ENCODE results near the gene AK5.

The AK5 gene

DNA sequence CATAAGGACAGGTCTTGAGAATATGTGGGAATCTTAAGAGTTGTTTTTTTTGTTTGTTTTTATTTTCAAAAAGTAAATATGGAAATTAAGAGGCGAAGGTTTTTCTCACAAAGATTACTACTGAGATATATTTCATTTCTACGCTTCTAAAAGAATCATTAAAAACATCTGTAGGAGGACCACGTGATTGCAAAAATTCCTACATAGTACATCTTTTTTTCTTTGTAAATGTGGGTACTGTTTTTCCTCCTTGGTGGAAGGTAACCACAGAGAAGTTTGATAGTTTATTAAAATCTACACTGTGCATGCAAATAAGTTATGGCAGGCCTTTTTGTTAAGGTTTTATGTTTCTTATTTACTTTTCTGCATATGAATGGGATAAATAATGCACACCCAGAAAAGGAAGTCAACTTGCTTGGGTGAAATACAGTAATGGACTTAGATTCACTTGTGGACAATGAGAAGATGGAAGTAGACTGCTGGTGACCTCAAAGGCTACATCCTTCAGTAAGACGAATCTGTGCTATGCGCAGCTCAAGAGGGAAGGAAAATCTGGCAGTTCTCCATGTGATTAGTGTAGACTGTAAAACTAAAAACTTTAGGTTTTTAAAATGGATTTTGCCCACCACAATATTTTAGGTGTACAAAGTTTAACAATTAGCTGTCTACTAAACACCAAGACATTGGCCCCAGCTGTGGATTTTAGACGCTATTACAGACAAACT is 2.0 kb downstream of the AK5 start:
- ChIA-PET POLR2A (interaction anchor here (0.6 kb wide), 1 partner anchor 199 kb away, joined by 4 read pairs; no protein-coding TSS in a partner anchor), CTCF (interaction anchor here (0.9 kb wide), 1 partner anchor 249 kb away, joined by 3 read pairs; no protein-coding TSS in a partner anchor)
- peaks cover 9 to 36% (median 29%) of the 10 kb centered on the region in 4 experiments for H3K4me1 ChIP-seq (ENCODE audit: control extremely low read depth in 1 of 4, control insufficient read depth in 4 of 4, insufficient read depth in 4 of 4, low read length in 3 of 4)
- 100% methylated on average over 1 of the region's 6 CpGs for WGBS (ENCODE audit: insufficient coverage)
- H3K9me3 ChIP-seq (ENCODE audit: control extremely low read depth in 1 of 5, control insufficient read depth in 4 of 5, insufficient read depth in 2 of 5, low read depth in 1 of 5, low read length in 4 of 5) = no peaks in the 10 kb centered on the region
- H3K27ac ChIP-seq (ENCODE audit: insufficient read depth in 1 of 2, low read depth in 1 of 2, low read length in 2 of 2, poor library complexity in 1 of 2, severe bottlenecking in 2 of 2) = no peak overlapping the region
- H3K36me3 ChIP-seq (ENCODE audit: control insufficient read depth in 4 of 4, insufficient read depth in 4 of 4, low read length in 3 of 4) = no peaks in the 10 kb centered on the region
- no peak overlapping the region for H3K4me3 ChIP-seq (ENCODE audit: control insufficient read depth in 1 of 7, extremely low read depth in 1 of 7, insufficient read depth in 4 of 7, low read depth in 2 of 7, low read length in 6 of 7)
- H3K27me3 ChIP-seq (replicated peaks in 2 of 5; ENCODE audit: control insufficient read depth in 4 of 5, insufficient read depth in 5 of 5, low read length in 4 of 5) = peaks cover 0 to 48% (median 22%) of the 10 kb centered on the region in 5 experiments
- DNase-seq = no peak

DNA sequence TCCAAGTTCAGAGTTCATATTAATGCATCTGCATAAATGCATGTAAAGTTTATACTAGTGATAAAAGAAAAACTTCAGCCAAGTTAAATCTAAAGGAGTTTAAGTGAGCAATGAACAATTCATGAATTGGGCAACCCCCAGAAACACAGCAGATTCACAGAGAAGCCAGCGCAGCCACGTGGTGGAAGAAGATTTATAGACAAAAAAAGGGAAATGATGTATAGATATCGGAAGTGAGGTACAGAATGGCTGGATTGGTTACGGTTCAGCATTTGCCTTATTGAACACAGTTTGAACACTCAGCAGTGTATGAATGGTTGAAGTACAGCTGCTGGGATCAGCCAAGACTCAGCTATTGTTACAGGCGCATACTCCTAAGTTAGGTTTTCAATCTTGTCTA is 5.7 kb downstream of the AK5 start:
- POLR2A ChIA-PET = no interaction called here
- H3K9me3 ChIP-seq (ENCODE audit: control extremely low read depth in 1 of 5, control insufficient read depth in 4 of 5, insufficient read depth in 2 of 5, low read depth in 1 of 5, low read length in 4 of 5) = no peaks in the 10 kb centered on the region
- no peaks in the 10 kb centered on the region for H3K36me3 ChIP-seq (ENCODE audit: control insufficient read depth in 4 of 4, insufficient read depth in 4 of 4, low read length in 3 of 4)
- peaks cover 0 to 15% (median 9%) of the 10 kb centered on the region in 4 experiments for H3K4me1 ChIP-seq (ENCODE audit: control extremely low read depth in 1 of 4, control insufficient read depth in 4 of 4, insufficient read depth in 4 of 4, low read length in 3 of 4)
- CTCF ChIA-PET = no interaction called here
- H3K27me3 ChIP-seq (replicated peaks in 2 of 5; ENCODE audit: control insufficient read depth in 4 of 5, insufficient read depth in 5 of 5, low read length in 4 of 5) = peaks cover 0 to 23% (median 13%) of the 10 kb centered on the region in 5 experiments
- WGBS (ENCODE audit: insufficient coverage) = 68% methylated on average over 4 of the region's 5 CpGs
- peak in 1 of 3 donors; percentile 26 for DNase-seq
- no peak overlapping the region for H3K27ac ChIP-seq (ENCODE audit: insufficient read depth in 1 of 2, low read depth in 1 of 2, low read length in 2 of 2, poor library complexity in 1 of 2, severe bottlenecking in 2 of 2)
- no peak overlapping the region for H3K4me3 ChIP-seq (ENCODE audit: control insufficient read depth in 1 of 7, extremely low read depth in 1 of 7, insufficient read depth in 4 of 7, low read depth in 2 of 7, low read length in 6 of 7)

DNA sequence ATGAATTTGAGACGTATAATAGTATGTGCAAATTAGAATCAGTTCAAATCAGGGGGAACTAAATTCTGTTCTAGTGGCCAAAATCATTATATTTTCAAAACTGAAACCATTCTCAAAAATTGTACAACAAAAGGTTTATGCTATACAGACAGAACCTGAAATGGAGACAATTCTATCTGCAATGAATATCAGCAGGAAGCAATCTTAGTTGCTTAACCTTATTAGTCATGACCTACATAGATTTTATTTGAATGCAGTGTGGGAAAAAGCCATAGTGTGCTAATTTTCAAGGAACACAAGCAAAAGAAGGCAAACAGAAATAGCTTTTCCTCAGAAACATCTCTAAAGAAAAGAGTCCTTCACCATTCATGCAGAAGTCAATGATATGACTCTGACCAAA is 6.5 kb downstream of the AK5 start:
- Histone ChIP-seq H3K4me1 (ENCODE audit: control extremely low read depth in 1 of 4, control insufficient read depth in 4 of 4, insufficient read depth in 4 of 4, low read length in 3 of 4) (peaks cover 0 to 7% (median 2%) of the 10 kb centered on the region in 4 experiments), H3K9me3 (ENCODE audit: control extremely low read depth in 1 of 5, control insufficient read depth in 4 of 5, insufficient read depth in 2 of 5, low read depth in 1 of 5, low read length in 4 of 5) (no peaks in the 10 kb centered on the region), H3K27me3 (replicated peaks in 2 of 5; ENCODE audit: control insufficient read depth in 4 of 5, insufficient read depth in 5 of 5, low read length in 4 of 5) (peaks cover 0 to 16% (median 6%) of the 10 kb centered on the region in 5 experiments), H3K4me3 (ENCODE audit: control insufficient read depth in 1 of 7, extremely low read depth in 1 of 7, insufficient read depth in 4 of 7, low read depth in 2 of 7, low read length in 6 of 7) (no peak overlapping the region), H3K36me3 (ENCODE audit: control insufficient read depth in 4 of 4, insufficient read depth in 4 of 4, low read length in 3 of 4) (no peaks in the 10 kb centered on the region), H3K27ac (ENCODE audit: insufficient read depth in 1 of 2, low read depth in 1 of 2, low read length in 2 of 2, poor library complexity in 1 of 2, severe bottlenecking in 2 of 2) (no peak overlapping the region)
- peak in 1 of 3 donors; percentile 26 for DNase-seq
- ChIA-PET POLR2A (no interaction called here), CTCF (no interaction called here)
- WGBS (ENCODE audit: insufficient coverage) = no CpG with 5 or more reads among the region's 1 CpG

DNA sequence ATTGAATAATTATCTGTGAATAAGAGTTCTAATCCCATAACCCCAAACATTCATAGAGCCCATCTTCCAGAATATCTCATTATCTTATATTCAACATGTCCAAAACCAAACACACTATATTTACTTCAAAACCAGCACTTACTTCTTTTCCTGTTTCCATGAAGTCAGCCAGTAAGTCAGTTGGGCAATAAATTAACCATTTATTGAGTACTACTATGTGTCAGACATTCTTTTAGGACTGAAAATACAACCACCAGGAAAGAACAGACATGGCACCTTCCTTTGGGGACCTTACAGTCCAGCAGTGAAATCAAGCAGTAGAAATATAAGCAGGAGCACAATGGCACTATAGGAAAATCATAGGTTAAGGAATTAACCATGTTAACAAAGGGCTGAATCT is 8.8 kb downstream of the AK5 start:
- Histone ChIP-seq H3K36me3 (ENCODE audit: control insufficient read depth in 4 of 4, insufficient read depth in 4 of 4, low read length in 3 of 4) (no peaks in the 10 kb centered on the region), H3K9me3 (ENCODE audit: control extremely low read depth in 1 of 5, control insufficient read depth in 4 of 5, insufficient read depth in 2 of 5, low read depth in 1 of 5, low read length in 4 of 5) (no peaks in the 10 kb centered on the region), H3K27me3 (replicated peaks in 2 of 5; ENCODE audit: control insufficient read depth in 4 of 5, insufficient read depth in 5 of 5, low read length in 4 of 5) (no peaks in the 10 kb centered on the region), H3K4me1 (ENCODE audit: control extremely low read depth in 1 of 4, control insufficient read depth in 4 of 4, insufficient read depth in 4 of 4, low read length in 3 of 4) (peaks cover 0 to 7% (median 1%) of the 10 kb centered on the region in 4 experiments), H3K4me3 (ENCODE audit: control insufficient read depth in 1 of 7, extremely low read depth in 1 of 7, insufficient read depth in 4 of 7, low read depth in 2 of 7, low read length in 6 of 7) (no peak overlapping the region), H3K27ac (ENCODE audit: insufficient read depth in 1 of 2, low read depth in 1 of 2, low read length in 2 of 2, poor library complexity in 1 of 2, severe bottlenecking in 2 of 2) (no peak overlapping the region)
- no peak for DNase-seq
- POLR2A ChIA-PET = no interaction called here
- CTCF ChIA-PET = no interaction called here

DNA sequence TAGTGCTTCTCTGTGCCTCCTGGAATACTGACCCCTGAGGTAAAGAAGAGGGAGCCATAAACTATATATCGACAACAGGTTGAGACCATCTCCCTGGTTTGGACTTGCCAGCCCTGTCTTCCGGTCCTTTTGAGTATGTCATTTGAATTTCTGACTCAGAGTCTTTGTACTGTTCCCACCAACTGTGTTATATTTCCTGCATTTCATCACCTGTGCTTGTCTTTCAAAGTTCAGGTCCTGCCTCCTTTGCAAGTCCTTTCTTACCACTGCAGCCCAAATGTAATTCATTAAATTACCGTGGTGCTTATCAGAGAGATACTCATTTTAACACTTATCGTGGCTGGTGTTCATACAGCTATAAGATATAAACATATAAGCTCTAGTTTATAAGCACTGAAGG is 10.7 kb downstream of the AK5 start:
- Histone ChIP-seq H3K27ac (ENCODE audit: insufficient read depth in 1 of 2, low read depth in 1 of 2, low read length in 2 of 2, poor library complexity in 1 of 2, severe bottlenecking in 2 of 2) (no peak overlapping the region), H3K4me3 (ENCODE audit: control insufficient read depth in 1 of 7, extremely low read depth in 1 of 7, insufficient read depth in 4 of 7, low read depth in 2 of 7, low read length in 6 of 7) (no peak overlapping the region), H3K27me3 (replicated peaks in 2 of 5; ENCODE audit: control insufficient read depth in 4 of 5, insufficient read depth in 5 of 5, low read length in 4 of 5) (no peaks in the 10 kb centered on the region), H3K4me1 (ENCODE audit: control extremely low read depth in 1 of 4, control insufficient read depth in 4 of 4, insufficient read depth in 4 of 4, low read length in 3 of 4) (peaks cover 0 to 7% (median 1%) of the 10 kb centered on the region in 4 experiments), H3K9me3 (ENCODE audit: control extremely low read depth in 1 of 5, control insufficient read depth in 4 of 5, insufficient read depth in 2 of 5, low read depth in 1 of 5, low read length in 4 of 5) (no peaks in the 10 kb centered on the region), H3K36me3 (ENCODE audit: control insufficient read depth in 4 of 4, insufficient read depth in 4 of 4, low read length in 3 of 4) (no peaks in the 10 kb centered on the region)
- POLR2A ChIA-PET = interaction anchor here (0.6 kb wide), 1 partner anchor 815 kb away, joined by 4 read pairs; no protein-coding TSS in a partner anchor
- CTCF ChIA-PET = interaction anchor here (1.0 to 1.7 kb wide), 2 partner anchors 19 to 32 kb away, joined by 4 read pairs; no protein-coding TSS in a partner anchor
- DNase-seq = no peak
- WGBS (ENCODE audit: insufficient coverage) = 67% methylated on average over 3 of the region's 4 CpGs

DNA sequence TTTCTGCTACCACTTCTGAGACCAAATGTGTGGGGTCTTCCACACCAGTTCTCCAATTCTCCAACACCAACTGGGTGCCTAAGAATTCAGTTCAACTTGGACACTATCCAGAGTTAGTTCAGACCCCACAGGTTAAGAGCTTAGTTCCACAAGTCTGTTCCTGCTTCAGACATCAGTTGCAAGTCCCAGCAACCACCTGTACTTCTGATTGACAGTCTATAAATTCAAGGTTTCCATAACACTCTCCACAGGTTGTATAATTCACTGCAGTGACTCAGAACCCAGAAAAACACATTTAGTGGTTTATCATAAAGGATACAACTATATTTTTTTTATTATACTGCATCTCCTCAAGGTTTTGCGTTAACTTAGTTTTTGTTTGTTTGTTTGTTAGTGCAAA is 18.7 kb downstream of the AK5 start:
- no peak overlapping the region for H3K4me3 ChIP-seq (ENCODE audit: control insufficient read depth in 1 of 7, extremely low read depth in 1 of 7, insufficient read depth in 4 of 7, low read depth in 2 of 7, low read length in 6 of 7)
- no peak for DNase-seq
- POLR2A ChIA-PET = no interaction called here
- no peak overlapping the region for H3K27ac ChIP-seq (ENCODE audit: insufficient read depth in 1 of 2, low read depth in 1 of 2, low read length in 2 of 2, poor library complexity in 1 of 2, severe bottlenecking in 2 of 2)
- H3K4me1 ChIP-seq (ENCODE audit: control extremely low read depth in 1 of 4, control insufficient read depth in 4 of 4, insufficient read depth in 4 of 4, low read length in 3 of 4) = no peaks in the 10 kb centered on the region
- no peaks in the 10 kb centered on the region for H3K36me3 ChIP-seq (ENCODE audit: control insufficient read depth in 4 of 4, insufficient read depth in 4 of 4, low read length in 3 of 4)
- CTCF ChIA-PET = no interaction called here
- H3K9me3 ChIP-seq (ENCODE audit: control extremely low read depth in 1 of 5, control insufficient read depth in 4 of 5, insufficient read depth in 2 of 5, low read depth in 1 of 5, low read length in 4 of 5) = no peaks in the 10 kb centered on the region
- H3K27me3 ChIP-seq (replicated peaks in 2 of 5; ENCODE audit: control insufficient read depth in 4 of 5, insufficient read depth in 5 of 5, low read length in 4 of 5) = no peaks in the 10 kb centered on the region
- WGBS (ENCODE audit: insufficient coverage) = no CpG with 5 or more reads among the region's 1 CpG

DNA sequence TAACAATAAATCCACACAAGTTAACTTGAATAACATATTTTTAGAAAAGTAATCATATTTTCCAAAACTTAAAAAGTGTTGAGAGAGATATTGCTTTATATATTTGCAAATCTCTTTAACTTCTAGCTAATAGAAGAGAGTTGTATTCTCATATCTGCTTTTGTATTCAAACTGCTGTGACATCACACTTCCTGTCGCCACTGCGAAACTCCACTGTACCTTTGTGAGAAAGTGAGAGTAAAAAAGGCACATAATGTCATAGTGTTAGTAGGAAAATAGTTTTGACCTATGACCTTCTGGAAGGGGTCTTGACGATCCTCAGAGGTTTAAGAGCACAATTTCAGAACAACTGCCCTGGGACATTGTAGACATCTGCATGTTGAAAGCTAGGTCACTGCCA is 21.6 kb downstream of the AK5 start:
- ChIA-PET CTCF (interaction anchor here (3.1 kb wide), 1 partner anchor 10 kb away, joined by 14 read pairs; no protein-coding TSS in a partner anchor), POLR2A (no interaction called here)
- 100% methylated on average over 1 of the region's 3 CpGs for WGBS (ENCODE audit: insufficient coverage)
- Histone ChIP-seq H3K4me1 (ENCODE audit: control extremely low read depth in 1 of 4, control insufficient read depth in 4 of 4, insufficient read depth in 4 of 4, low read length in 3 of 4) (peaks cover 0 to under 1% (median 0%) of the 10 kb centered on the region in 4 experiments), H3K4me3 (ENCODE audit: control insufficient read depth in 1 of 7, extremely low read depth in 1 of 7, insufficient read depth in 4 of 7, low read depth in 2 of 7, low read length in 6 of 7) (no peak overlapping the region), H3K27me3 (replicated peaks in 2 of 5; ENCODE audit: control insufficient read depth in 4 of 5, insufficient read depth in 5 of 5, low read length in 4 of 5) (no peaks in the 10 kb centered on the region), H3K9me3 (ENCODE audit: control extremely low read depth in 1 of 5, control insufficient read depth in 4 of 5, insufficient read depth in 2 of 5, low read depth in 1 of 5, low read length in 4 of 5) (no peaks in the 10 kb centered on the region), H3K36me3 (ENCODE audit: control insufficient read depth in 4 of 4, insufficient read depth in 4 of 4, low read length in 3 of 4) (no peaks in the 10 kb centered on the region), H3K27ac (ENCODE audit: insufficient read depth in 1 of 2, low read depth in 1 of 2, low read length in 2 of 2, poor library complexity in 1 of 2, severe bottlenecking in 2 of 2) (no peak overlapping the region)
- no peak for DNase-seq

Measured in common myeloid progenitor, CD34-positive (primary cell).